Mesenteric fat pad (tissue), 1 donor: ENCODE results near the gene ANO6. TPM values are rescaled to one million over a fixed set of nuclear protein-coding genes. Genes with fewer than 3 reads are reported as not detected.

Experiments used
- DNase-seq: peaks from one replicate; pipeline ENCODE4 v3.0.0-alpha.2; 2020; ENCODE audit warnings: low spot score
- total RNA-seq: library from RNA; stranded (reverse); fragmentation: NEBNext Ultra II Directional; extraction: Animal tissue kit (Norgen Biotek cat#: 25700); gene quantifications from one replicate; pipeline ENCODE4 v1.2.1, GENCODE V29; 2021
- donor health status: DM: yes; HTN: yes; CAD: no.

The ANO6 gene
- total RNA-seq, 1 donor from 2014 or later = 152 TPM

DNA sequence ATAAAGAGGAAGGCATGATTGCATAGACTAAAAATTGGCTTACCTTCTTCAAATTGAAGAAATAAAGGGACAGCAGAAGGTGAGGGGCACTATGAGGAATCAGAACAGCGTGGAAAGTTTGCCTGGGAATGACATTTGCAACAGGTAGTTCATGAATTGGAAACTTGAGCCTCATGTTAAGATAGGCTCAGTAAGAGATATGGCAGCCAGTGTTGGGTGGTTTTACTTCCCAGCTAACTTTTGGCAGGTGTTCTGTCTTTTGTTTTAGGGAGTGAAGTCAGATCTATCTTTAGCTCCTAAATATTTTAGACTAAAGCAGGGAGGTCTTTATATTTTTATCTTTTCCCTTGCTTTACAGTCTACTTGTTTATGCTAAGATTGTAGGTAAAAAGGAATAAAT lies 122.4 kb downstream of the ANO6 start:
- no peak for DNase-seq

DNA sequence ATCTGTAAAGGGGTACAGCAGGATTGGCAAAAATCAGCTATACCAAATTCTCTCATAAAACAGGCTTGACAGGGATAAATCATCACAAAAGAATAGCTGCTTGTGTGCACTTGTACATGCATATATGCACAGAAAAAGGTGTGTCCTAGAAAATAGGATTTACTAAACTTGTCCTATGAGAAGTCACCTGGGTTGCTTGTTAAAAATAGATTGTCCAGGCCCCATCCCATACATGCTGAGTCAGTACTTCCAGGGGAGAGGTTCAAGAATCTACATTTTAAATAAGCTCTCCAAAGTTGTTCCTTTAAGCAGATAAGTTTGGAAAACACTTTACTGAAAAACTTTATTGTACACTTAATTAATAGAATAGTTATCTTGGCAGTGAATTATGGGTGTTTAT lies 123.1 kb downstream of the ANO6 start:
- no peak for DNase-seq

DNA sequence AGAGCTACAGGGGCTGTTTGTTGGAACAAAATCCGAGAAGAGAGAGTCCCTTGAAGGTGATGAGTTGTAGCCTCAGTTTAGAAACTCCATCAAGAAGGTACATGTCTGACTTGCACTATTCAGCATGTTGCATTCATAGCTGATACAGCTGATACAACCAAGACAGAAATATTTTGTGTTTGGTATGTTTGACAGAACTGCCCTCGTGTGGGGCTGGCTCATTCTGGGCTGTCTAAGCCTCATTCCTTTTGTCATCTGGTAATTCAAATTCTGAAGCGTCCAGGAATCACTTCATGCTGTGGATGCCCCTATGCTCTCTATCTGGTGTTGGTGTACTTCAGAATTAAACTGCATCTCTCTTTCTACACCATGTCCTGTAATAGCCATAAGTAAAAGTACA lies 126.3 kb downstream of the ANO6 start:
- no peak for DNase-seq

DNA sequence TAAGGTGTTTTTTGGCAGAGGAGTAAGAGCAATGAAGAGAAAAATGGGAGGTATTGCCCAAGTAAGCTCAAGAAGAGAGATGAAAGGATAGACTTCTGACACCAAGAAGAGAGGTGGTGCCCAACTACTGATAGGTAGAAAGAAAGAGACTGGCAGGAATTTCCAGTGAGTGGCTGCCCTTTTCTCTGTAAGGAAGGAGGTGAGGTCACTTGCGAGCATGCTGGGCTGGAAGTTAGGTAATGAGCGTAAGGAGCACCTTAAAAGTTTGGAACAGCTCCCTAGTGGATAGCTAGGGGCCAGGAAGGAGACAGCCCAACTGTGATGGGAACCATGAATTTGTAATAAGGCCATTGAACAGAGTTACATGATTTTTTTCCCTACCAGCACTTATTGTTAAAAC lies 127.0 kb downstream of the ANO6 start:
- no peak for DNase-seq

DNA sequence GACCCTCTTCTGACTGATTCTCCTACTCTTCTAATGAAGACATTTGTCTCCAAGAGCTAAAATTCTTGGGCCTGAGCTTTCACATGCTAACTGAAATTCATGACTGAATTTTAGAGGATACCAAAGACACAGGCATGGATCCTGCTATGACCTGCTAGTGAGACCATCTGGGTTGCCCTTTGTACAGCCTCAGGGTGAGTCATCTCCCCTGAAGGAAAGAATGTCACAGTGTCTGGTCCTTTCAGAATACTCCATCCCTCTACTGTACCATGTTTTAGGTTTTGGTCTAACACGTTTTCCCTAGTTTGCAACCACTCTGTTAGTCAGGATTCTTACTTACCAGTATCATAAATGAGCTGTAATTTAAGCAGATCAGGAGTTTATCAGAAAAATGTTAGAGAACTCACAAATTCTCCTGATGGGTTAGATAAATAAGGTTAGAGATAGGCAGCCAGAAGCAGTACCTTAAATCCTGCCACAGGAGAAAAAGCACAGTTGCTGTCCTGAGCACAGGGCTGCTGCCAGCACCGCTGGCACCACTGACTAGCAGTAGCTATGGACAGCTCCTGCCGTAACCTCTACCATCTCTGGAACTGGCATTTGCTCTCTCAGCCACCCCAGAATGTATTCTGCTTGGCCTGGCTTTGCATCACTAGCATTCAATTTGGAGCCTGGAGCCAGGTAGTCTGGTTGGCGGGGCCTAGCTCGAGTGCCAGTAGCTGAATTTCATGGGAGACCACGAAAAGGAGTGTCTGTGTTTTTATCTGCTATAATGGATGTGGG lies 127.6 kb downstream of the ANO6 start:
- no peak for DNase-seq

DNA sequence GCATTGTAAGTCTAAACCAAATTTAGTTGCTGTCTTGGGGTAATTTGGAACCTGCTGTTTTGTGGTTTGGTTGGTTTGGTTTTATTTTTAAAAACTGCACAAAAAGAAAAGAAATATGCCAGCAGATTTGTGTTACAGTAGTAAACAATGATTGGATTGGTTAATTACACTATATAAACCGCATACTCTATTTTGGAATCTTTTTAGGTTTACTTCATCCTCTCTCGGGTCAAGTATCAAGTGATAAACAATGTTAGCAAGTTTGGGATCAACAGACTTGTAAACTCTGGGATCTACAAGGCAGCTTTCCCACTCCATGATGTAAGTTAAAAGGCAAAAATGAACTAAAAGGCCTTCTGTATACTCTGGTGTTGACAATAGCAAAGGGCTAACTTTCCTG lies 132.4 kb downstream of the ANO6 start:
- no peak for DNase-seq

DNA sequence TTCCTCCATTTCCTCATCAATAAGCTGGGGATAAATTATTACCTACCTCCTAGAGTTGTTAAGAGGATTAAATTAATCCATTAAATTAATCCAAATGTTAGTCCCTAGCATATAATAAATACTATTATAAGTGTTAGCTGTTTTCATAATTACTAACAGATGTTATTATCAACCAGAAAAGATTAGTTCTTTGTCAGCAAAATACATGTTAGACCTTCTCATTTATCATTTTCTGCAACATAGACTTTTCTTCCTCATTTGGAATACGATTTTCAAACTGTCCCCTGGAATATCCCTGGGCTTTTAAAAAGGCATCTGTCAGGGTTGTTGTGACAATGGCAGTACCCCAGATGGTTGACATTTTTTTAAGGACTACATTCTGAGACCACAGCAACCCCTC lies 133.1 kb downstream of the ANO6 start:
- no peak for DNase-seq

DNA sequence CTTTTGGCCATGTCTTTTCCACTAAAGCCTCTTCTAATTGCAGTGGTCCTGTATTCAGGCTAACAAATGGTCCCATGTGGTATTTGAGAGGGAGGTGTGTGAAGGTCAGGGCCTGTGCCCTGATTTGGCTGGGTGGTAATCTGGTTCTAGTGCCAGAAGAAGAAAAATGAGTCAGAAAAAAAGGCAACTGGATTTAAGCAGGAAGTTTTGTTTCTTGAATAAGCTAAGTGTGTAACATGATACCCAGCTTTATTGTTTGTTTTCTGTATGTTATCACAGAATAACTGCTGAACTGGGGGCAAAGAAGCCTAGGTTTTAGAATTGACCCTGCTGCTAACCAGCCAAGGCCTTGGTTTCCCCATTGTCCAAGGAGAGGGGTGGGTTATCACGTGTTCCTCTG lies 134.0 kb downstream of the ANO6 start:
- DNase-seq = no peak

DNA sequence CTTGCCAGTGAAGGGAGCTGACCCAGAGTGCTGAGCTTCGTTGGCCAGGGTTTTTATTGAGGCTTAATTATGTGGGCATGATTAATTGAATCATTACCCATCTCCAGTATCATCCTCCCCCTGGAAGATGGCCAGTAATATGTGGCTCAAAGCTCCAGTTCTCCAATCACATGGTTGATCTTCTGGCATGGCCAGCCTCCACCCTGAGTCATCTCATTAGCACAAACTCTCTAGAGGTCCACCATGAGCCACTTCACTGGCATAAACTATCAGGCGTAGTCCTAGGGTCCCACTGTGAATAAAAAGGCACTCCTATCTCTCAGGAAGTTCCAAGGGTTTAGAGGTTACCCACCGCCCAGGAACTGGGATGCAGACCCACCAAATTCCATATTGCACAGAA lies 135.0 kb downstream of the ANO6 start:
- no peak for DNase-seq

DNA sequence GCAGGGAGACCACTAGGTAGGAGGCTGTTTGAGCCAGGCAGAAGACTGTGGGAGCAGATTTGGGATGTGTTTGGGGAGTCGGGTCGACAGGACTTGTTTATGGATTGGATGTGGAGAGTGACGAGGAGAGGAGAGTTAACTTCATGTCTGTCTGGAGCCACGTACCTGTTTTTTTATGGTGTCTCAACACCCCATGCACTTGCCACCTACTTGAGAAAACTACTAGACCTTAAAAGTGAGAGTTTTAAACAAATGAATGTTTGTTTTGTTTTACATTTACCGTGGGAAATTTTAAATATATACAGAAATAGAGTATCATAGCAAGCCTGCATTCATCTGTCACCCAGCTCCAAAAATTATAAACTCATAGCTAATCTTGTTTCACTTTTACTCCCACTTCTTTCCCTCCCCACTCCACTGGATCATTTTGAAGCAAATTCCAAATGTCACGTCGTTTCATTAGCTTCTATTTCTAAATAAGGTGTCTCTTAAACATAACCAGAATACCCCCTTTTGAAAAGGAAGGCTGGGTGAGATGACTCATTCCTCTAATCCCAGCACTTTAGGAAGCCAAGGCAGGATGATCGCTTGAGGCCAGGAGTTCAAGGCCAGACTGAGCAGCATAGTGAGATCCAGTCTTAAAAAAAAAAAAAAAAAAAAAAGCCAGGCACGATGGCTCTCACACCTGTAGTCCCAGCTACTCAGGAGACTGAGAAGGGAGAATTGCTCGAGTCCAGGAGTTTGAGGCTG lies 136.2 kb downstream of the ANO6 start:
- DNase-seq = no peak

DNA sequence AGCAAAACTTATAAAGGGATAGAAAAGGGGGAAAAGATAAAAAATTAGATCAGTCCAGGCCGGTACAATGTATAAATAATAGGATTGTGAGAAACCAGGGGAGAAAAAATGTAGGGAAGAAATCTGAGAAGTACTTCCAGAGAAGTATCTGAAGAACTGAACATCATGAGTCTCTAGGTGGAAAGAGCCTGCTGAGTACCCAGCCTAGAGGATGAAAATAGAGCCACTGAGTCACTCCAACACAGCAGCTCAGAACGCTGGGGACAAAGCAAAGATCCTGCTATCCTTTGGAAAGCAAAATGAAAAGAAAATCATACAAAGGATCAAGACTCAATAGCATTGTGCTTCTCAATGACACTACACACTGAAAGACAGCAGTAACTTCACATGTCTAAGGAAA lies 138.0 kb downstream of the ANO6 start:
- no peak for DNase-seq

DNA sequence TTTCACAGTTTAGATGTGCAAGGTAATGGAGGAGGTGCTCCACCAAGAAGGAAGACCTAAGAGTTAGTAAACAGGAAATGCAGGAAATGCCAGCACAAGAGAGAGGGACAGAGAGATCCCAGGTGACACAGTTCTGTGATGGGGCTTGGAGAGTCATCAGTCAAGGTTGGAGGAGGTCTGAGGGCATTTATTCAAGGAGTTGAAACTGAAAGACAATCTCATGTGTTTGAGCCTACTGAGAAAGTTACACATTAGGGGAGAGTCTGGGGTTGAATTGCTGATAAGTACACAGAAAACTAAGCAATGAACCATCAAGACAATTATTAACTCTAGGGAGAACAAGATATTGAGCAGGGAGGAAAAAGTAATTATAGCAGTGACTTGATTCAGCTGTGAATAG lies 138.5 kb downstream of the ANO6 start:
- DNase-seq = no peak

DNA sequence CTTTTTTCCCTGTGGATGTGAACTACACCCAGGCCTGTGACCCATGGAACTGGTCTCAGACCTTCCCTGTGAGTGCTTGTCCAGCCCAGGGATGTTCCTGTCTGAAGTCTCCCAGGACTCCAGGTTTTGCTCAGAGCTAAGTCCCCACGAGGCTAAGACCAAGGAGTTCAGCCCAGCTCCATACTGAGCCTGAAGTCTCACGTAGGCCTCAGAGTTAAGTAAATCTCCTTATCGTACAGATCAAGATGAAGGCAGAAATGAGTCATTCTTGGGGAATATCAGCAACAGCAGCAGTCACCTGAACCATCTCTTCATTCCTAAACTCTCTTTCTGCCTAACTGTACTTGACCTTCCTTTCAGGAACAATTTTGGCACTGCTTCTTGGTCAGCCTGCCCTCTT lies 139.8 kb downstream of the ANO6 start:
- no peak for DNase-seq

DNA sequence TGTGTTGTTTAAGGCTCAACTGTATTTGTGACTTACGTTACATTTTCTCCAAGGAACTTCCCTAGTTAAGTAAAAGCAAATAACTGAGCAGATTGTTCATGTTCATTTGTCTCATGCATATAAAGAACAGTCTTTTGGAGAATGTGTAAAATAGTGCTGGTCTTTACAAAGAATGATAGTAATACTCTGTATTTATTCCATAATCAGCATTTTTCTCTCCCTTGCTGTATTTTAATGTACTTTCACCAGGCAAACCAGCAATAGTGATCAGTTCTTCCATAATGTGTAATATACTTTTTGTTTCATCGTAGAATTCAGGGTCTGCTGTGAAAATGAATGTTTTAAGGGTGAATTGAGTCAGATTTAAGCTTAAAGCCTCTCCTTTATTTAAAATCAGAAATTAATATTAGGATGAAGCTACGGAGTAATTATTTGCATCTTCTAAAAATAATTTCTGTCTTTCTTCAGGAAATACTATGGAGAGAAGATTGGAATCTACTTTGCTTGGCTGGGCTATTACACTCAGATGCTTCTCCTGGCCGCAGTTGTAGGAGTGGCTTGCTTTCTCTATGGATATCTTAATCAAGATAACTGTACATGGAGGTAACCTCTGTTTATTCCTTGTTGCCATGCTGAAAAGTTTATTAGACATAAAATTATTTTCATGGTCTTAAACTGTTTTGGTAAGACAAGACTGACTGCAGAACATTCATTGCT lies 141.1 kb downstream of the ANO6 start:
- no peak for DNase-seq

DNA sequence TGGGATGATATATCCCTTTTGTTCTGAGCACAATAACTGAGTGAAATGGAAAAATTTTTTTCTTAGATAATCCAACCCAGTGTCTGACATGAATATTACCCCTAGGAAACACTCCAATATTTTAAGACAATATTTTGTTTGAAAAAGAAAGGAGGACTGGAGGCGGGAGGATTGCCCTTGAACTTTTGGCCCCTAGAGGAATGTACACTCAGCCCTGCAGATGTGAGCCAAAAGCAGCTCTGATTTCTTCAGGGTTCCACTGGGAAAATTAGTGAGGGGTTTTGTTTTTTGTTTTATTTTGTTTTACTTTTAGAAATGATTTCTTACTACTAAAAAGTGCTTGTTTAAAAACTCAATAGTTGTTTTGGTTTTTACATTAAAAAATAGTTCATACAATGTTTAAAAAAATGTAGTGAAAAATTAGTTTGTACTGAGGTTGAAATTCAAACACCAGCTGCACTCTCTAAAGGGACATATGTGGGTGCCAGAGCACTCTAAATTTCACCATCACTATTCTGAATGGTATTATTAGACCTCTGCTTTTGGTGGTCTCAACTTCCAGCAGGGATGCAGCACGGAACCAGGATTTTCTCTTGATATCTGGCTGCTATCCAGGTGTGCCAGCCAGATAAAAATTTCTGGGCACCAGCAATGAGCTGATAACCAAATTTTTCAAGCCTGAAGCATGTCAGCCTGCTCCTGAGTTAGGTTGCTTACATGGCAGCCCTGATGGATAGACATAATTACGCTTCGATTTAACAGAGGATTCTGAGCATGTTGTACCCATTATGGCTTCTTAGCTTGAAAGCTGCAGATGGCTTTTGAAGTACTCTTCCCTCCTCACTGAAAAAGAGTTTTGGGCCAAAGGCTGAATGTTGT lies 141.9 kb downstream of the ANO6 start:
- DNase-seq = no peak

DNA sequence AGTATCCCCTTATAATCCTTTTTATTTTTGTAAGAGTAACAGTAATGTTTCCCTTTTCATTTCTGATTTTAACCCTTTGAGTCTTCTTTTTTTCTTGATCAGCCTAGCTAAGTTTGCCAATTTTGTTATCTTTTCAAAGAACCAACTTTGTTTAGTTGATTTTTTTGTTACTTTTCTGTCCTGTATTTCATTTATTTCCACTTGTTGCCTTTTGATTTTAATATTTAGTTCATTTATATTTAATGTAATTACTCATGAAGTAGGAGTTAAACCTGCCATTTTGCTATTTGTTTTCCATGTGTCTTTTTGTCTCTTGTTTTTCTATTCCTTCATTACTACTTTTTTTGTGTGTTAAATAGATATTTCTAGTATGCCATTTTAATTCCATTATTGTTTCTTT lies 146.4 kb downstream of the ANO6 start:
- DNase-seq = no peak

DNA sequence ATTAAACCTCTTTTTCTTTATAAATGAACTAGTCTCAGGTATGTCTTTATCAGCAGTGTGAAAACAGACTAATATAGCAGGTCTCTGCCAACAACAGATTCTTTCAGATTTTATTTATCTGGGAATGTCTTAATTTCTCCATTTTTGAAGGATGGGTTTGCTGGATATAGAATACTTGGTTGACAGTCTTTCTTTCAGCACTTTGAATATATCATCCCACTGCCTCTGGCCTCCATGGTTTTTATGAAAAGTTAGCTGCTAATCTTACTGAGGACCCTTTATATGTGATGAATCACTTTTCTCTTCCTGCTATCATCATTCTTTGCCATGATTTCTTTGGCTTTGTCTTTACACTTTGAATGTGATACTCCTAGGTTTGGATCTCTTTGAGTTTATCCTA lies 148.0 kb downstream of the ANO6 start:
- DNase-seq = no peak

DNA sequence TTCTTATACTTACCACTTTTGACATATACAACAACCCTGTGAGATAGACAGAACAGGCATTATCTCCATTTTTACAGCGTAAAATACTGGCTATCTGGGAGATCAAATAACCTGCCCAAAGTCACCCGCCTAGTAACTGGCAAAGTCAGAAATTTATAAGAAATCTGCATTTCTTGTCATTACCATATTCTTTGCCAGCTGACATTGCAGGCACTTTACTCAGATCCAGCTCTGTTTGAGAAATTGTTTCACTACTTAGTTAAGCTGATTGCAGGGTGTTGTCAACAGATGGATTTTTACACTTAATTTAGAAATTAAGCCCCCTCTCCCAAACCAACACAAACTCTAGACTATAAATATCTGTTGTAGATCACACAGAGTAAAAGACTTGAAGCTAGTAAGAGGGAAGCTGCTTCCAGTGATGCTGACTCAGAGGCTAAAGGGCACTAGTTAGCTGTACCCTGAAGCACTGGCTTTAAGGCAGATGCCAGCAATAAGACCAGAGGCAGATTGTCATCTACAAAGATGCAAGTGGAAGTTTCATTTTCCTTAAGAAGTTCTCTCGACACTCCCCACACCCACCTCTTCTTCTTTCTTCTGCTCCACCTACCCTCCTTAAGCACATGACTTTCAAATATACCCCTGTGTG lies 153.1 kb downstream of the ANO6 start:
- DNase-seq = no peak

DNA sequence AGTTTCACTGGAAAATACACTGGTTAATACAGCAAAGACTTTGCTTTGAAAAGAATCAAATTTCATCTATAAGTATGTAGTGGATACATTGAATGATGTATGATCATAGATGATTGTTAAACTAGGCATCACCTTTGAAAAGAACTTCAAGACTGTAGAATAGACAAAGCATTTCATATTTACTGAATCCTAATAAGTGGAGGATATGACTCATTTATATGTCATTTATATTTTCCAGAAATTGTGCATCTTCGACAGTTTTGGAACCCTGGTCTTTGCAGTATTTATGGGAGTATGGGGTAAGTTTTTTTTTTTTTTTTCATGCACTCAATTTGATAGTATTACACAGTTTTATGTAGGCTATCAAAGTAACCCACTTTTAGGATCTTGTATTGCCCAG lies 161.9 kb downstream of the ANO6 start:
- no peak for DNase-seq

DNA sequence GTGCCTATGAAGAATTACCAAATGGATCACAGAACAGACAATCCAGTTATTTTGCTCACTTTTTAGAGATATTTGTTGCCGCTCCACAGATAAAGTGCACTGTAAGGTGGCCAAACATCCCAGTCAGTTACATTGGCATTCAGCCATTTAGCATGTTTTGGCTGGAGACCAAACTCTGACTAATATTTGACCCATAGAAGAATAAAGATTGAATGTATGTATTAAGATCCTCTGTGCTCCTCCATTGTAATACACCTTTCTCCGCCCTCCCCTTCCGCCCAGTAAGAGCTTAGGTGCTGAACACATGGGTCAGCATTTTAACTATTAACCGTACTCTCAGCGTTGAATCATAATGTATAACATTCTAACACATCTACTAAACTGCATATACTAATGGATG lies 163.4 kb downstream of the ANO6 start:
- no peak for DNase-seq

DNA sequence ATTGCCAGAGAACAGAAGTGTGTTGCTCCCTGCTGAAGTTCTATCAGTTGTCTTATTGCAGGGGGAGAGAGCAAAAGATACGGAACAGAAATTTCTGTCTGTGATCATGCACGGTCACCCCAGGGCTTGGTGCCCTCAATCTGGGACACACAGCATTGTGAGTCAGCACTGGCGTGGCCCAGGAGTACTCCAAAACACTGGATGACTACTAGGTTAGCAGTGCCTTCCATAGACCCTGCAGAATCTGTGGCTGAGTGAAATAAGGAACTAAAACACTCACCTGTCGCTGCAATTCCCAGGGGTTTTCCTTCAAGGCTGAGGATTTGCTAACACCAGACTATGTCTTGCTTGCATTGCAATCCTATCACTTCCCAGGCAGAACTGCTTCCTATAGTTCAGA lies 165.5 kb downstream of the ANO6 start:
- DNase-seq = no peak
